Hypothalamus (tissue), 51 donors: Measurements from ENCODE around the gene ICA1.
A peak's percentile ranks its signal among the peaks of the same experiment; 100 is the strongest.

Source experiments
- DNase-seq, 51 donors: peaks; one replicate each; lab custom pipeline; 2025; lab: John Stamatoyannopoulos, UW

Gene ICA1

DNA sequence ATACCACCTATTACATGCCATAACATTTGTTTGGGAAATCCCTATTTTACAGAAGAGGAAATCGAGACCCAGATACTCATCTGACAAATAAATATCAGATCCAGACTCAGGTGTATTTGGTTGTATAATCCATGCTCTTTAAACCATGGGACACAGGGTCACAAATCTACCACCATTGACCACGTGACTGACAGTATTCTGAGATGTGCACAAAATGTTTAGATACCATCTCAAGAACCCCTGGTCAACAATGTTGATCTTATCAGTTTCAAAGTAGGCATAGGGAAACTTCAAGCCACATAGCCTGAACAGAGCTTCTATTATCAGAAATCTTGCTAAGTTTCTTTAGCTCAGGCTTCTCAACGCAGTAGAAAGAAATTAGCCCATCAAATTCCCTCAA lies 93.6 kb downstream of the ICA1 start:
- DNase-seq = no peak

DNA sequence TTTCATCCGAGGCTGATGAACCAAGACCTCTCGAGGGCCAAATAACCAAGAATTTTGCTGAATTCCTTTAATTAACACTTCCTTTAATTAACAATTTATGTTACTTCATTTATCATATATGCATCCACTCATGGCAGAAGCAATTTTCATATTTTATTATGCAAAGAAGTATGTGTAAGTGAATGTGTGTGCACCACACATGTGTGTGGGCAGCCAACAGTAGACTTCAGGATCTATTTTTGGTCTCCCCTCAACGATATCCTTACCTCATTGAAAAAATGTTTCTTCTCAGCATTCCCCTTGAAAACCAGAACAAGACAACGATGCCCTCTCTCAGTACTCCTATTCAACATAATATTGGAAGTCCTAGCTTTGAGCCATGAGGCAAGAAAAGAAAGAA lies 96.8 kb downstream of the ICA1 start:
- no peak for DNase-seq

DNA sequence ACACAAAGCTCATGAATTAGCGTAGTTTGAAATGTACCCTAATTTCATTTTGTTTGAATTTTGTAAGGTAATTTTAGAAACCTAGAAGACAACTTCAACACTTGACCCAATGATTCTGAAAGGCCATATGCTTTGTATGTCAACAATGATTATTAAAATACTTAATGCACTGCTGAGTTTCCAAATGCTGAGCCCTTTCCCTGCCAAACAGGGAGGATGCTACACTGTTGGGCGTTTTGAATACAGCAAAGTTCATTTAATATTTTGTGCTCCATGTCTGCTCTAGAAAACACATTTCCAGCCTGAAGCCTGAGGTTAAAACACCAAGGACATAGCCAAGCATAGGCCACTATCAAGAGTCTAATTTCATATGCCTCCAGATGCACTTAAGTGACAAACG lies 99.8 kb downstream of the ICA1 start:
- DNase-seq = no peak

DNA sequence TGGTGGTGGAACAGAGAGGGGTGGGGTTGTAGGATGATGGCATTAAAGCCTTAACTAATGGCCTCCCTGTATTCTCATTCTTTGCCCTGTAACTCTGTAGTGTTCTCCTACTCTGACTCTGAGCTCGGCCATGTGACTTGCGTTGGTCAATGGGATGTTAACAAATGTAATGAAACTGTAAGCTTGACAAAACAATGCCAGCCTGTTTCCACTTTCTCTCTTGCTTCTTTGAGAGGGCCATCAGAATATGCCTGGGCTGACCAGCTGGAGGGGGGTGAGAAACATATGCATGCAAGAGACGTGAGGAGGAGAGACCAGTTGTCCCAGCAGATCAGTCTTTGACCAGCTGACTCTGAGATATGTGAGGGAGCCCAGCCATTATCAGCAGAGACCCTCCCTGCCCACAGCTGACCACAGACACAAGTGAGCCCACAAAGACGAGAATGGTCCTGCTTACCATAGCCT lies 100.6 kb downstream of the ICA1 start:
- no peak for DNase-seq

DNA sequence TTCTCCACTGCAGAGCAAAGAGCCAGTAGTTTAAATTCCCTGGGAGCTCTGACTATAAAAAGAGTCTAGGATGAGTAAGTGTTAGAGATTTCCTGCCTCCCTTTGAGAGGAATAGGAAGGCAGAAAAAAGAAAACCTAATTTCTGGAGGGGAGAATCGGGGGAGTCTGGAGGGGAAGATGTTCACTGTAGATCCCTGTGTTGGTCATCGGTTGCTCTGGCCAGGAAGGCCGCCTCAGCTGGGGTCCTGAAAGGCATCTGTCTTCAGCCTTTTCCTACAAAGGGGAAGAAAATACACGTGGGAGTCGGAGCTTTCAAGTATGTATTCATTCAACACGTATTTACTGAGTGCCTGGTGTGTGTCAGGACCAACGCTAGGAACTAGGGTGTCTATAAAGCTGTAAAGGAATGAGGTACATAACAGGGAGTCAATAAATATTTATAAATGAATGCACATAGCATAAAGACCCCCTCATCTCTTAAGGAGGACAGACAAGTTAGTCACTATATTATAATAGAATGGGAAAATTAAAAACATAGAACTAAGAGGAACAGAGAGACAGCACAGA lies 101.1 kb downstream of the ICA1 start:
- peak in 1 of 51 donors; percentile 5 for DNase-seq

DNA sequence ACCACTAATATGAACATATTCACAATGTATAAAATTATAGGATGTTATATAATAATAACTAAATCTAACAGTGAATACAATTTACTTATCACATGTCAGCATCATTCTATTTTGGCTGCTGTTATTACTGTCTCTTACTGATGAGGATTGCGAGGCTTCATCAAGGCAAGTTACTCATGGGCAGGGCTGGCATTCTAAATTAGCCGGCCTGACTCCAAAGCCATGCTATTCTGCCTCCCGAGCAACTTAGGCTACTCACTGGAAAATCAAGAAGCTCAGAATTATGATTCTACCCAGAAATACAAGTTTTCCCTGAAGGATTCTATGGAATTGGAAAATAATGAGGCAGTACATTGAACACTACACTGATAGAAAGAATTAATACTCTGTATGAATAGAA lies 101.7 kb downstream of the ICA1 start:
- DNase-seq = no peak

DNA sequence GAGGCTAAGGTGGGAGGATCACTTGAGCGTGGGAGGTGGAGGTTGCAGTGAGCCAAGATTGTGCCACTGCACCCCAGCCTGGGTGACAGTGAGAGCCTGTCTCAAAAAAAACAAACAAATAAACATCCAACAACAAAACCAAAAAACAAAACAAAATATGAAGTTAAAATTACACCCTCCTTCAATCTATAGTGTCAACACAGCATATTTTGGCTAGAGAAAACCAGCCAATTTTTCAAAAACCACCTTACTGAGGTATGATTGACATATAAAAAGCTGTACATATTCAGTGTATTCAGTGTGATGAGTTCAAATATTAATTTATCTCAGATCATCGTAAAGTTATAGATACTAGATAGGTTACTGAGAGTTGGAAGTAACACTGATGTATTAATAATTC lies 102.4 kb downstream of the ICA1 start:
- no peak for DNase-seq

DNA sequence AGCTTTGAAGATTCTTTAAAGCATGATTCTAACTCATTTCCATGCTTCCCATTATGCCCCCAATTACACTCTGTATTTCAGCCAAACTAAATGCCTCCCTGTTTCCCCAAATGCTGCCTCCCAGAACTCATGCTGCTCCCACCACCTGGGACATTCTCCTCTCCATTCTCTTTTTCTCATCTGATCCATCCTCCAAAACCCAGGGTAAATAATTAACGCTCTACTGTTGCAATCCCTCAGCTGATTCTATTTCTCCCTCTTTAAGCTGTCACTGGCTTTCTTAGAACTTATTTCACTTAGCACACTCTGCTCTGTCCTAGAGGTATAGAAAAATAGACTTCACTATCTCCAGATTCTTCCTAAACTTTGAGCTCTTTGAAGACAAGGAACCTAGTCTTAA lies 104.7 kb downstream of the ICA1 start:
- no peak for DNase-seq

DNA sequence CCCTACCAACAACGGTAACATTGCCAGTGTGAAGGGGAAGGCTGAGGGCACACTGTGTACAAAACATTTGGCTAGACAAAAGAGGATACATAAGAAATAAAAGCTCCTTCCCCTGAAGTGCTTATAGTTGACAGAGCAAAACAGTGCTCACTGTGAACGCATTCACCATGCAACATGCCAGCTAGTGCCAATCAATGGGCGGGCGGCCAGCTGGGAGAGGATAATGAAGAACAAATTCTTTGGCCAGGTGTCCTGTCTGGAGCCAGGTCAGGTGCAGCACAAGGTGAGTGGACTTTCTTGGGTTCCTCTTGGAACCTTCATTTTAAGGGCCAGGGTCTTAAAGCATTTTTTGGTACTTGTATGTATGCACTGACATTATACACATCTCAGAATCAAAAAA lies 106.1 kb downstream of the ICA1 start:
- DNase-seq = no peak

DNA sequence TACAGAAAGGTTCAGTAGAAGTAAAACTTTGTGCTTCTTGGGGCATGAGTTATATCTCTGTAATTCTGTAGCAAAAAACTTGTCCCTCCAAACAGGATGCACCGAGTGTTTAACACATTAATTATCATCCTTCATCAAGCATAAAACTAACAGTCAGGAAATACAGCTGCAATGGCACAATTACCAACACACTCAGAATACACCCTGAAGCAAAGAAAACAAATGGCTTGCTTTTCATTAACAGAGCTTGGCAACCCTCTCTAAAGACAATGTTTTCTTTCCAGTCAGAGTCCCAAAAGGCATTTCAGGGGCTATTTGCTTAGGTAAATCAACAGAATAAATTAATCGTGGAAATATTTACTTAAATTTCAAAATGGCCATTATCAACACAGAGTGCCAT lies 107.7 kb downstream of the ICA1 start:
- no peak for DNase-seq

DNA sequence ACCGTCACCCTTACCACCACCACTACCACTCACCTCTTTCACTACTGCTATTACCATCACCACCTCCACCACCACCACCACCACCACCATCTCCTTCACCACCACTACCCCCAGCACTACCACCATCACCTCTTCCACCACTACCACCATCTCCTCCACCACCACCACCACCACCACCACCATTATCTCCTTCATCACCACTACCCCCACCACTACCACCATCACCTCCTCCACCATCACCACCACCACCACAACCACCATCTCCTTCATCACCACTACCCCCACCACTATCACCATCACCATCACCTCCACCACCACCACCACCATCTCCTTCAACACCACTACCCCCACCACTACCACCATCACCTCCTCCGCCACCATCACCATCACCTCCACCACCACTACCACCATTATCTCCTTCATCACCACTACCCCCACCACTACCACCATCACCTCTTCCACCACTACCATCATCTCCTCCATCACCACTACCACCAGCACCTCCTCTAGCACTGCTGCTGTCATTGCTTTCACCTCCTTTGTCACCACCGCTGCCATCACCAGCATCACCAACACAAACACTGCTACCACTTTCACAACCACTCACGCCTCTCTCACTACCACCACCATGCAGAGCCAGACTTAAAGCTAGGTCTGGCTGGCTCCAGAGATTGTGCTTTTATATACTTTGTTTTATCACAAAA lies 109.3 kb downstream of the ICA1 start:
- DNase-seq = no peak

DNA sequence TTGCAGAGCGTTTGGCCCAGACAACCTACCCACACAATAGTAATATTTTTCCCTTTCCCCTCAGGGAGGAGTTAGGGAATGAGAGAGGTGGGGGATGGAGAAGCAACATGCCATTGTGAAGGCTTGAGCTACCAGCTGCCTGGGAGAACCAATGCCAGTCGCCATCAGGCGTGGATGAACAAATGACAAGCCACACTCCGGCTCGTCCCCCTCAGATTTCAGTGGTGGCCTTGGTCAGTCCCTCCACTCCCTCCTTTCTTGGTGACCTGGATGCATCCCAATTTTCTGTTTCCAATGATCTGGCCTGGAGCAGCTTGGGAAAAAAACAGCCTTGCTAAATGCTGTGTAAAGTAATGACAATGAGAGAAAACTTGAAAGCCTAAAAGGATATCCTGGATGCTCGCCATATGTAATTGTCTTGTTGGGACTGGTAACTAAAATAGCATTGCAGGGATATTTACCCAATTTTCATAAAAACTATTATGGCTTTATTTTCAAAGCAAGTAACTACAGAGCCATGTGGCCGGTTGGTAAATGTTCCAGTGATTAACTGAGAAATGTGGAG lies 110.7 kb downstream of the ICA1 start:
- no peak for DNase-seq

DNA sequence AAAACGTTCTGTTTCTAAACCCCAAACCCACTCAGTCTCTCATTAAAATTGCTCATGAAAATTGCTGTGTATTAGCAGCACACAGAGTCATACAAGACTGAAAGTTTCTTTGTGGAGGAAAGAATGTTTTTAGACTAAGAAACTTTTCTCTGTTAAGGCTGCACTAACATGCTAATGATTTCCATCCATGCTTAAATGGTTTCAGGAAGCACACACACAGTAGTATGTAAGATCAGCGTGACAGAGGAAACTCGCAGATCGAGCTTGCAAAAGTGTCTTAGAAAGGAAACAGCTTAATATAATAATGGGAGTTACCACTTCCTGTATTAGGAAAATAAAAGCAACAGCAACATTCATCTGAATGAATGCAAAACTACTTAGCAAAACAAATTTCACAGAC lies 112.7 kb downstream of the ICA1 start:
- no peak for DNase-seq

DNA sequence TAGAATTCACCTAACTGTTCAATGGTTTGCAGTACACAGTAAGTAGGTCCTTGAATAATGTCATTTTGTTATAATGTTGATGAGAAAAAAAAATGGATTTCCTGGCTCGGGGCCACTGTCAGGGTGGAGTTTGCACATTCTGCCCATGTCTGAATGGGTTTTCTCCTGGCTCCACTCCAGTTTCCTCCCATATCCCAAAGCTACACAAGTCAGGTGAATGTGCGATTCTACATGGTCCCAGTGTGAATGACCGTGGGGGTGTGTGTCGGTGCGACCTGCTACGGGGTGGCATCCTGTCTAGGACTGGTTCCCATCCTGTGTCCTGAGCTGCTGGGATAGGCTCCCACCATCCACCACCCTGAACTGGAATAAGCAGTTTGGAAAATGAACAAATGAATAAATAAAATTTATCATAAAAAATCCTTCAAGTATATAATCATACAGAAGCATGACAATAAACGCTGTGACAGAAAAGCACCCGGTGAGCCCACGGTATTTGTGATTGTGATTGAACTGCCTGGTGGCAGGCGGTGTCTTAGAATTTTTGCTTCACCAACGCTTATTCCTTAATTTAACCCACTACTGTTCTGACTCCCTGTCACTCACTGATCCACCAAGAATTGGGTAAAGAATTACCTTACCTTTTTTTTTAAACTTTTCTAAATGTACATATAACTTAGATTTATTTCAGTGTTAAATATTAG lies 114.1 kb downstream of the ICA1 start:
- no peak for DNase-seq

DNA sequence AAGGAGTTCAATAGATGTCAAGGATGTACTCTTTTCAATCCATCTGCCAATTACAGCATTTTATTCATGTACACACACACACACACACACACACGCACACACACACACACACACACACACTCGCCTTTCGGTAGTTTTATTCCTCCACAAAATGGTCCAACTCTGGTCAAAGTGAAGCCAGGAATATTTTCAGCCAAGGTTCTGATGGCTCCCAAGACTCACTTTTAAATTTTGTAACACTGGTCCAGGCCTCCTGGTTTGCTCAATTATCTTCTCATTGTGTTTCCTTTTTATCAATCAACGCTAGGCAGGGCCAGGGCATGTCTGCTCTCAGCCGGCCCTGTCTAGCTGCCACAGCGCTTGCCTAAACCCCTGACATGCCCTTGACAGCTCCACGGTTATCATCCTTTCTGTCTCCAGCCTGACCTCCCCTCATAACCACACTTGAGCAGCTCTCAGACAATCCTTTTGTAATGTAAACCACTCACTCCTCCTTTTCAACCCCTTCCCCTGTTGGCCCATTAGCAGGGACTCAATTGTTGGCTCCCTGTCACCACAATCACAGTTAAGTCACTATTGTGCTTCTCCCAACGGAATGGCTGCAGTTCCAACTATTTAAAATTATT lies 115.1 kb downstream of the ICA1 start:
- DNase-seq = no peak

DNA sequence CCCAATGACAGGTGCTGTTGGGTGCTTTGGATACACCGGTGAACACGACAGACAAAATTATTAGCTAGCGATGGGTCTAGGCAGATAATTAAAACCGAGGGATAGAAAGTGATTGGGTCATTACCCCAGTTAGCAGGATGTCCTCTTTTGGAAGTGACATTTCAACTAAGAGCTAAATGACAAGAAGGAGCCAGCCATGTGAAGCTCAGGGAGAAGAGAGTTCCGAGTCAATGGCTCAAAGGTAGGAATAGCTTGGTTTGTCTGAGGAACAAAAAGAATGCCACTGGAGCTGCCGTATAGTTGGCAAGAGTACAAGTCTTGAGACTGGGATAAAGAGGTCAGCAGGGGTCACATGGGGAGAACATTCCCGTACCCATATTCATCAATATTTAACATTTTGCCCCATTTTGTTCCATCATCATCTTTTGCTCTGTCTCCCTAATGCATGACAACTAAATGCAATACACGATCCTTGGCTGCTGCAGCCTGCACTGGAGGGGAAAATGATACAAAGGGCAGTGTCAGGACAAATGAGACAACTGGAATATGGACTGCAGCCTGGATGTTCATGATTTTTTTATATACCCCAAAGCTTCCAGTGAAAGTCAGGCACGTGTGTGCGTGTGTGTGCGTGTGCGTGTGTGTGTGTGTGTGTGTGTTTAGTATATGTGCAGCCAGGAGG lies 115.7 kb downstream of the ICA1 start:
- no peak for DNase-seq

DNA sequence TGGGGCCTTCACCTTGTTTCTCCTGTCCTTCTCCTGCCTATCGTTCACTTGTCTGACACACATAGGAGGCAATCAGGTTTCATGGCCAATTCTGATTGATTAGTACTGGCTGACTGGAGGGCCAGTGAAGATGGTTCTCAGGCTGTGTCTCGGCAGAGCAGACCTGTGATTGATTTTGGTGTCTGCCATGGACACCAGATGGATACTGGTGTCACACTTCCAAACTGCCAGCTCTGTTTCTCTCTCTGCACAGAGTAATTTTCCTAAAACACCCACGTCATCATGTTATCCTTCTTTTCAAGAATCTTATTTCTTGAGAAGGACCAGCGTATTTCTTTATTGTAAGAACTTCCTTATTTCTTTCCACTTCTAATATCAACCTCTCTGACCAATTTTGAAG lies 117.1 kb downstream of the ICA1 start:
- no peak for DNase-seq

DNA sequence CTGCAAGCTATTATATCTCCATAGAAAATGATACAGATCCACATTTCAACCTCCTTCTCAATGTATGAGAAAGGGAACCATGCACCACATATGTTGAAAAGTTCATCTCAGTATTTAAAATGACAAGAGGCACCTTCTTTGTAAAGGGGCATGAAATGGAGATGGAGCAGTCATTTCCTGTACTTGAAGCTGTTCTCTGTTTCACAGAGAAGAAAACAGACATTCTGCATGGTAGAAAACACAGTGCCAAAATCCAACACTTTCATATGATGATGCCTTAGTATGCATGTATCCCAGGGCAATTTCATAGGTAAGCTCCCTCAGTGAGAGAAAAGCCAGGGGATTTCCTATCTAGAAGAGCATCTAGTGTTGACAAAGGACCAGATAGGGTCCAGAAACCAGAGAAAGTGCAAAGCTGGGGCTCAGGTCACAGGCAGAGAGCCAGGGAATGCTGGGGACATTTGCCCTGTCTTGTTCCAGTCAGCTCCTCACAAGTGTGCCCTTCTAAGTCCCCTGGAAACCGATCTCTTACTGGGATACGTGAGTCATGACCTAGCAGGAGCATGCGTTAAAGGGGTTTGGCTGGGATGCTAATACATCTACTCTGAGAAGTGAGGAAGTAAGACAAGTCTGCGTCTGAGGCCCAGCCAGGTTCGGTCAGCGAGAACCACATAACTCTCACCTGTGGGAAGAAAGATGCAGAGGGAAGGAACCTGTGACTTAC lies 118.7 kb downstream of the ICA1 start:
- no peak for DNase-seq

DNA sequence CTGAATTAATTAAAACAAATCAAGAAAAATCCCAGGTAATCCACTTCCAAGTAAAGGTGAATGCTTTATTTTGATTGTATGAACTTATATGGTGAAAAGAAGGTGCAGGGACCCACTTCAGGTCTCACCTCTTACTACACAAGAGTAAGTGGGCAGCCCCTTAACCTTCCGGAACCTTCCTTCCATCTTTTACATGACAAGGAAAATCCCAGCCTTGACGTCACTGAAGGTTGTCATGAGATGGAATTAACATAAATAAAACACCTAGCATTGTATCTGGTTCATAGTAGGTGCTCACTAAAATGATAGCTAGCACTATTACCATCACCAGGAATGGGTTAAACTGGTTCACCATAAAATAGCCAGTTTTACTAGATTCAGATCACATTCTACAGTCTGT lies 119.5 kb downstream of the ICA1 start:
- DNase-seq = no peak

DNA sequence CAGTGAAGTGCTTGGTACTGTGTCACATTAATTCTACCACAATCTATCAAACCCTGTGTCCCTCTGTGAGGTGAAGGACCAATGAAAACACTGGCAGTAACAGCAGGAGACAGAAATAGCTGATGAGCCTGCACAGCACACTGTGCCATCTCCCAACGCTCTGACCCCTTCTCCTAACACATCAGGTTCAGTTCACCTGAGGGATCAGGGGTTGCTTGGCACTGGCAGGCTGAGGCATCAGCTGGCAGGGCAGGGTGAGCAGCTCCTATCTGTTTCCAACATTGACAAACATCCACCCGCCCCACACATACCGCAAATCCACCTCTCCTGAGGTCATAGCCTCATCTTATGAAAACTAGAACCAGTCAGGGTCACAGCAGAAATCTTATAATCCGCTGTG lies 120.9 kb downstream of the ICA1 start:
- DNase-seq = no peak
